SU-DHL-6 (cell line): ENCODE measurements around the gene TPH1.

Experiments
- H2AFZ ChIP-seq: fragments of 200-600 bp; sonication (generic); 2 replicates; pipeline ENCODE4 v1.6.1; 2014; ENCODE audit warnings: low read depth, mild to moderate bottlenecking, moderate library complexity, mixed read lengths, antibody characterized with exemption, low read length; ENCODE audit not compliant: severe bottlenecking
- H3F3A ChIP-seq: fragments of 200-600 bp; shearing (Covaris generic); 2 replicates; pipeline ENCODE4 v1.6.0; 2016; ENCODE audit warnings: antibody characterized with exemption, mild to moderate bottlenecking; ENCODE audit not compliant: insufficient read depth
- H3K27ac ChIP-seq: fragments of 200-600 bp; sonication (generic); 2 replicates; pipeline ENCODE4 v1.5.1; 2016; ENCODE audit warnings: low read depth, mild to moderate bottlenecking, low read length, moderate library complexity, mixed read lengths
- H3K27me3 ChIP-seq: fragments of 200-600 bp; sonication (generic), shearing (Covaris generic); 2 replicates; pipeline ENCODE4 v1.6.0; 2014; ENCODE audit warnings: mild to moderate bottlenecking, low read length
- H3K36me3 ChIP-seq: fragments of 200-600 bp; sonication (generic); 2 replicates; pipeline ENCODE4 v1.6.1; 2014; ENCODE audit warnings: mild to moderate bottlenecking, low read length, mixed read lengths
- H3K4me2 ChIP-seq: fragments of 300-600, 200-600 bp; shearing (Covaris generic), sonication (generic); 2 replicates; pipeline ENCODE4 v1.6.0; 2014; ENCODE audit warnings: low read length, low read depth, mild to moderate bottlenecking; ENCODE audit not compliant: poor library complexity, severe bottlenecking
- H3K4me3 ChIP-seq: fragments of 200-600 bp; sonication (generic); 2 replicates; pipeline ENCODE4 v1.5.1; 2014; ENCODE audit warnings: antibody characterized with exemption, low read length, mild to moderate bottlenecking, mixed read lengths; ENCODE audit not compliant: insufficient read depth, poor library complexity, severe bottlenecking
- H3K79me2 ChIP-seq: fragments of 200-600 bp; sonication (generic); 2 replicates; pipeline ENCODE4 v1.6.1; 2014; ENCODE audit warnings: mild to moderate bottlenecking, low read length, moderate library complexity; ENCODE audit not compliant: insufficient read depth
- H3K9ac ChIP-seq: fragments of 200-600 bp; sonication (generic); 2 replicates; pipeline ENCODE4 v1.7.0; 2014; ENCODE audit warnings: mild to moderate bottlenecking, low read length
- H3K9me2 ChIP-seq: fragments of 200-600 bp; sonication (generic); replicated peaks from 2 replicates; pipeline ENCODE4 v1.6.1; 2014; ENCODE audit warnings: low read length; ENCODE audit not compliant: insufficient read depth
- H3K9me3 ChIP-seq: fragments of 200-600 bp; sonication (generic); 2 replicates; pipeline ENCODE4 v1.6.1; 2014; ENCODE audit warnings: low read length, mixed read lengths; ENCODE audit not compliant: insufficient read depth
- H4K20me1 ChIP-seq: fragments of 200-600 bp; sonication (generic); 2 replicates; pipeline ENCODE4 v1.6.1; 2014; ENCODE audit warnings: low read depth, mild to moderate bottlenecking, antibody characterized with exemption, low read length, moderate library complexity, mixed read lengths
- CTCF ChIP-seq: fragments of 200-600 bp; sonication (generic); IDR thresholded peaks from one replicate; pipeline ENCODE4 v1.5.1; 2017; ENCODE audit warnings: antibody characterized with exemption, mild to moderate bottlenecking, low read length, moderate library complexity; ENCODE audit not compliant: insufficient read depth, poor library complexity, severe bottlenecking
- EZH2phosphoT487 ChIP-seq: fragments of 200-600 bp; sonication (generic), shearing (Covaris generic); conservative IDR thresholded peaks from 2 replicates; pipeline ENCODE4 v1.6.1; 2018; ENCODE audit warnings: mild to moderate bottlenecking, antibody characterized with exemption, low read length, moderate library complexity, mixed read lengths

The TPH1 gene

GRCh38 chr11:18075444-18075843 is 29.4 kb upstream of the TPH1 start:
- H3F3A ChIP-seq: no peaks in the 10 kb centered on the region; the same call in 1 of the 2 replicates
- H3K9me3 ChIP-seq: no peaks in the 10 kb centered on the region
- TF ChIP-seq EZH2phosphoT487 (no peak), CTCF (no peak)
- no peak overlapping the region for H3K4me3 ChIP-seq
- H3K27me3 ChIP-seq: no peaks in the 10 kb centered on the region
- H3K4me2 ChIP-seq: no peak overlapping the region
- no peaks in the 10 kb centered on the region for H3K79me2 ChIP-seq
- H3K36me3 ChIP-seq: peaks cover 15% of the 10 kb centered on the region
- no peaks in the 10 kb centered on the region for H4K20me1 ChIP-seq
- no peak overlapping the region for H3K9ac ChIP-seq
- H3K9me2 ChIP-seq: no peaks in the 10 kb centered on the region
- no peak overlapping the region for H3K27ac ChIP-seq
- H2AFZ ChIP-seq: no peak overlapping the region

DNA sequence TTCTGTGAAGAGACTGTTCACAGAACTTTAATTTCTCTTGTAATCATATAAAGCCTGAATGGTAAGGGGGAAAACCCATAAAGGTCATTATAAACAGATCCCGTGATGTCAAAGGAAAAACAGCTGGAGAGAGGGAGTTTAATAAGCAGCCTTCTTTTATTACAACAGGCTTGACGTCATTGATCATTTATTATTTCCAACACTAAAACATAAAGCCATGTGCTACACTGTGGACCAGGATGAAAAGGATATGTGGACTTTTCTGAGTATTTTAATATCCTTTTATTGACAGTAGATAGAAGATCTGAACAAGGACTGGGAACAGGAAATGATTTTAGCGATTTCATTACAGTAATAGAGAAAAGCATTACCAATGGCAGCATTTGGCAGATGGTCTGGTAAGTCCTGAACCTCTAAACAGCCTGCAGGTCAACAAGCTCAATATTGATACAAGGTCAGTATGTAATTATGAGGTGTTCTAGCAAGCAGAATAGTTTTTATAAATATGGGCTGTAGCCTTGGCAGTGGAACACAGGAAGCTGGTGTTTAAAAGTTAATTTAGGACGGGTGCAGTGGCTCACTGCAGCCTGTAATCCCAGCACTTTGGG is 25.1 kb upstream of the TPH1 start:
- Histone ChIP-seq H3K9me2 (no peaks in the 10 kb centered on the region), H3K27ac (no peak overlapping the region), H4K20me1 (no peaks in the 10 kb centered on the region), H3F3A (no peaks in the 10 kb centered on the region), H3K4me2 (no peak overlapping the region), H3K36me3 (no peaks in the 10 kb centered on the region), H3K79me2 (no peaks in the 10 kb centered on the region), H3K9me3 (no peaks in the 10 kb centered on the region), H3K4me3 (no peak overlapping the region), H3K9ac (no peak overlapping the region), H3K27me3 (no peaks in the 10 kb centered on the region), H2AFZ (no peak overlapping the region)
- no peak for TF ChIP-seq EZH2phosphoT487
- no peak for TF ChIP-seq CTCF

GRCh38 chr11:18067372-18067771 is 21.3 kb upstream of the TPH1 start:
- Histone ChIP-seq H3K9me3 (no peaks in the 10 kb centered on the region), H2AFZ (no peak overlapping the region), H4K20me1 (no peaks in the 10 kb centered on the region), H3K4me3 (no peak overlapping the region), H3K9me2 (no peaks in the 10 kb centered on the region), H3K4me2 (no peak overlapping the region), H3F3A (no peaks in the 10 kb centered on the region), H3K27me3 (no peaks in the 10 kb centered on the region), H3K27ac (no peak overlapping the region), H3K36me3 (no peaks in the 10 kb centered on the region), H3K79me2 (no peaks in the 10 kb centered on the region), H3K9ac (no peak overlapping the region)
- TF ChIP-seq CTCF (no peak), EZH2phosphoT487 (no peak)
